ENCODE results near the gene OLFML2B.
A peak's percentile ranks its signal among the peaks of the same experiment; 100 is the strongest.

The OLFML2B gene

GRCh38 chr1:162070825-162071224 lies 47.2 kb upstream of the OLFML2B start (continued):
- TF ChIP-seq, protein P1, sequence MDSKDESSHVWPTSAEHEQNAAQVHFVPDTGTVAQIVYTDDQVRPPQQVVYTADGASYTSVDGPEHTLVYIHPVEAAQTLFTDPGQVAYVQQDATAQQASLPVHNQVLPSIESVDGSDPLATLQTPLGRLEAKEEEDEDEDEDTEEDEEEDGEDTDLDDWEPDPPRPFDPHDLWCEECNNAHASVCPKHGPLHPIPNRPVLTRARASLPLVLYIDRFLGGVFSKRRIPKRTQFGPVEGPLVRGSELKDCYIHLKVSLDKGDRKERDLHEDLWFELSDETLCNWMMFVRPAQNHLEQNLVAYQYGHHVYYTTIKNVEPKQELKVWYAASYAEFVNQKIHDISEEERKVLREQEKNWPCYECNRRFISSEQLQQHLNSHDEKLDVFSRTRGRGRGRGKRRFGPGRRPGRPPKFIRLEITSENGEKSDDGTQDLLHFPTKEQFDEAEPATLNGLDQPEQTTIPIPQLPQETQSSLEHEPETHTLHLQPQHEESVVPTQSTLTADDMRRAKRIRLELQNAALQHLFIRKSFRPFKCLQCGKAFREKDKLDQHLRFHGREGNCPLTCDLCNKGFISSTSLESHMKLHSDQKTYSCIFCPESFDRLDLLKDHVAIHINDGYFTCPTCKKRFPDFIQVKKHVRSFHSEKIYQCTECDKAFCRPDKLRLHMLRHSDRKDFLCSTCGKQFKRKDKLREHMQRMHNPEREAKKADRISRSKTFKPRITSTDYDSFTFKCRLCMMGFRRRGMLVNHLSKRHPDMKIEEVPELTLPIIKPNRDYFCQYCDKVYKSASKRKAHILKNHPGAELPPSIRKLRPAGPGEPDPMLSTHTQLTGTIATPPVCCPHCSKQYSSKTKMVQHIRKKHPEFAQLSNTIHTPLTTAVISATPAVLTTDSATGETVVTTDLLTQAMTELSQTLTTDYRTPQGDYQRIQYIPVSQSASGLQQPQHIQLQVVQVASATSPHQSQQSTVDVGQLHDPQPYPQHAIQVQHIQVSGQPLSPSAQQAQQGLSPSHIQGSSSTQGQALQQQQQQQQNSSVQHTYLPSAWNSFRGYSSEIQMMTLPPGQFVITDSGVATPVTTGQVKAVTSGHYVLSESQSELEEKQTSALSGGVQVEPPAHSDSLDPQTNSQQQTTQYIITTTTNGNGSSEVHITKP (tag by site-specific recombination; IDR thresholded peaks at IDR 0.05) = no peak
- no peak for TF ChIP-seq ZNF558 (tag by site-specific recombination; IDR thresholded peaks at IDR 0.05)

DNA sequence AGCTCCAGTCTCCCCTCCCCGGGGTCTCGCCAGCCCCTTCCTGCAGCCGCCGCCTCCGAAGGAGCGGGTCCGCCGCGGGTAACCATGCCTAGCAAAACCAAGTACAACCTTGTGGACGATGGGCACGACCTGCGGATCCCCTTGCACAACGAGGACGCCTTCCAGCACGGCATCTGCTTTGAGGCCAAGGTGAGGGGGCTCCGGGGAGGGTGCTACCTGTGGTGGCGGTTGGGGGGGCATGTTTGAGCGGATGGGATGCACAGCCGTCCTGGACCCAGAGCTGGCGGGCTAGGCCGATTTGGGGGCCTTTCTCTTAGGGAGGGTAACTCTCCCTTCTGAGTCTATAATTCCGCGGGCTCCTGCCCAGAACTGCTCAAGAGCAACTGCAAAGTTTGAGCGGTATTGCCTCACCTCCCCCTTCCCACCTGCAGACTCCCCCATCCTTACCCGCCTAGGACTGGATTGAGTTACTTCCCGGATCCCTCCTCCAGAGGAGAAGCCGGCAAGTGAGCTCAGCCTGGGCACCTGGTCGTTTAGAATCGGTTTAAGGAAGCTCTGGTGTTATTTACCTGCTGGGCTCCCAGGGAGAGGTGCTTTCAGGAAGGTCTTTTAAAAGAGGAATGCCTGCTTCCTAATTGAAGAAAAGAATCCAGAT lies 46.6 kb upstream of the OLFML2B start:
- ChIA-PET POLR2A (interaction anchor here (0.7 to 1.1 kb wide), 4 partner anchors 8 to 134 kb away, joined by 3 read pairs; no protein-coding TSS in a partner anchor), CTCF (interaction anchor here (0.6 to 1.7 kb wide), 7 partner anchors 11 to 265 kb away, joined by 3 to 6 read pairs (median 4); no protein-coding TSS in a partner anchor)
- Histone ChIP-seq H3K4me3 (ENCODE audit: low read depth, low read length) (peak overlapping the region; percentile 77), H3K9me3 (ENCODE audit: control insufficient read depth, insufficient read depth, low read depth, low read length) (no peaks in the 10 kb centered on the region), H3K27ac (ENCODE audit: extremely low read depth, low read depth, low read length) (peak overlapping the region; percentile 81), H3K36me3 (ENCODE audit: control insufficient read depth in 2 of 2, insufficient read depth in 1 of 2, low read length in 2 of 2) (peaks cover 0 to 12% of the 10 kb centered on the region in 2 experiments; a peak in 1 of 3 replicates), H3K4me1 (ENCODE audit: control insufficient read depth, insufficient read depth, low read length) (peaks cover 26% of the 10 kb centered on the region)
- TF ChIP-seq ZNF169 (tag by site-specific recombination; IDR thresholded peaks at IDR 0.05) (no peak), ZNF600 (tag by site-specific recombination; IDR thresholded peaks at IDR 0.05) (no peak; the same call in 1 of the 2 replicates), EGR2 (tag by site-specific recombination; IDR thresholded peaks at IDR 0.05; ENCODE audit: low read depth) (peak; percentile 46; the same call in 1 of the 2 replicates), ZBTB10 (tag by site-specific recombination; IDR thresholded peaks at IDR 0.05) (no peak), ZNF19 (tag by site-specific recombination; IDR thresholded peaks at IDR 0.05; ENCODE audit: low read depth) (no peak), ZNF341 (tag by site-specific recombination; IDR thresholded peaks at IDR 0.05; ENCODE audit: low read depth) (peak; percentile 45), SCRT2 (tag by site-specific recombination; IDR thresholded peaks at IDR 0.05) (no peak), ZNF513 (tag by site-specific recombination; IDR thresholded peaks at IDR 0.05) (no peak), MEIS1 (CRISPR knock-in tag; IDR thresholded peaks at IDR 0.05; ENCODE audit: borderline replicate concordance) (no peak), ZNF138 (tag by site-specific recombination; IDR thresholded peaks at IDR 0.05; ENCODE audit: borderline replicate concordance) (no peak), ZNF114 (tag by site-specific recombination; IDR thresholded peaks at IDR 0.05) (no peak), ZNF701 (tag by site-specific recombination; IDR thresholded peaks at IDR 0.05) (no peak), ZNF174 (tag by site-specific recombination; IDR thresholded peaks at IDR 0.05) (no peak), ZNF626 (tag by site-specific recombination; IDR thresholded peaks at IDR 0.05) (no peak), YY1 (tag by site-specific recombination; IDR thresholded peaks at IDR 0.05) (no peak)
- TF ChIP-seq, protein P2, sequence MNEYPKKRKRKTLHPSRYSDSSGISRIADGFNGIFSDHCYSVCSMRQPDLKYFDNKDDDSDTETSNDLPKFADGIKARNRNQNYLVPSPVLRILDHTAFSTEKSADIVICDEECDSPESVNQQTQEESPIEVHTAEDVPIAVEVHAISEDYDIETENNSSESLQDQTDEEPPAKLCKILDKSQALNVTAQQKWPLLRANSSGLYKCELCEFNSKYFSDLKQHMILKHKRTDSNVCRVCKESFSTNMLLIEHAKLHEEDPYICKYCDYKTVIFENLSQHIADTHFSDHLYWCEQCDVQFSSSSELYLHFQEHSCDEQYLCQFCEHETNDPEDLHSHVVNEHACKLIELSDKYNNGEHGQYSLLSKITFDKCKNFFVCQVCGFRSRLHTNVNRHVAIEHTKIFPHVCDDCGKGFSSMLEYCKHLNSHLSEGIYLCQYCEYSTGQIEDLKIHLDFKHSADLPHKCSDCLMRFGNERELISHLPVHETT (tag by site-specific recombination; IDR thresholded peaks at IDR 0.05) = no peak
- TF ChIP-seq, protein P3, sequence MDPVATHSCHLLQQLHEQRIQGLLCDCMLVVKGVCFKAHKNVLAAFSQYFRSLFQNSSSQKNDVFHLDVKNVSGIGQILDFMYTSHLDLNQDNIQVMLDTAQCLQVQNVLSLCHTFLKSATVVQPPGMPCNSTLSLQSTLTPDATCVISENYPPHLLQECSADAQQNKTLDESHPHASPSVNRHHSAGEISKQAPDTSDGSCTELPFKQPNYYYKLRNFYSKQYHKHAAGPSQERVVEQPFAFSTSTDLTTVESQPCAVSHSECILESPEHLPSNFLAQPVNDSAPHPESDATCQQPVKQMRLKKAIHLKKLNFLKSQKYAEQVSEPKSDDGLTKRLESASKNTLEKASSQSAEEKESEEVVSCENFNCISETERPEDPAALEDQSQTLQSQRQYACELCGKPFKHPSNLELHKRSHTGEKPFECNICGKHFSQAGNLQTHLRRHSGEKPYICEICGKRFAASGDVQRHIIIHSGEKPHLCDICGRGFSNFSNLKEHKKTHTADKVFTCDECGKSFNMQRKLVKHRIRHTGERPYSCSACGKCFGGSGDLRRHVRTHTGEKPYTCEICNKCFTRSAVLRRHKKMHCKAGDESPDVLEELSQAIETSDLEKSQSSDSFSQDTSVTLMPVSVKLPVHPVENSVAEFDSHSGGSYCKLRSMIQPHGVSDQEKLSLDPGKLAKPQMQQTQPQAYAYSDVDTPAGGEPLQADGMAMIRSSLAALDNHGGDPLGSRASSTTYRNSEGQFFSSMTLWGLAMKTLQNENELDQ (tag by site-specific recombination; IDR thresholded peaks at IDR 0.05; ENCODE audit: low read depth) = no peak
- TF ChIP-seq, protein P4, sequence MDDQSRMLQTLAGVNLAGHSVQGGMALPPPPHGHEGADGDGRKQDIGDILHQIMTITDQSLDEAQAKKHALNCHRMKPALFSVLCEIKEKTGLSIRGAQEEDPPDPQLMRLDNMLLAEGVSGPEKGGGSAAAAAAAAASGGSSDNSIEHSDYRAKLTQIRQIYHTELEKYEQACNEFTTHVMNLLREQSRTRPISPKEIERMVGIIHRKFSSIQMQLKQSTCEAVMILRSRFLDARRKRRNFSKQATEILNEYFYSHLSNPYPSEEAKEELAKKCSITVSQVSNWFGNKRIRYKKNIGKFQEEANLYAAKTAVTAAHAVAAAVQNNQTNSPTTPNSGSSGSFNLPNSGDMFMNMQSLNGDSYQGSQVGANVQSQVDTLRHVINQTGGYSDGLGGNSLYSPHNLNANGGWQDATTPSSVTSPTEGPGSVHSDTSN (CRISPR knock-in tag; IDR thresholded peaks at IDR 0.05) = no peak
- TF ChIP-seq, protein P5, sequence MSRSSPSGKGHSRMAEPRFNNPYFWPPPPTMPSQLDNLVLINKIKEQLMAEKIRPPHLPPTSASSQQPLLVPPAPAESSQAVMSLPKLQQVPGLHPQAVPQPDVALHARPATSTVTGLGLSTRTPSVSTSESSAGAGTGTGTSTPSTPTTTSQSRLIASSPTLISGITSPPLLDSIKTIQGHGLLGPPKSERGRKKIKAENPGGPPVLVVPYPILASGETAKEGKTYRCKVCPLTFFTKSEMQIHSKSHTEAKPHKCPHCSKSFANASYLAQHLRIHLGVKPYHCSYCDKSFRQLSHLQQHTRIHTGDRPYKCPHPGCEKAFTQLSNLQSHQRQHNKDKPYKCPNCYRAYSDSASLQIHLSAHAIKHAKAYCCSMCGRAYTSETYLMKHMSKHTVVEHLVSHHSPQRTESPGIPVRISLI (tag by site-specific recombination; IDR thresholded peaks at IDR 0.05) = no peak

All from HEK293 (cell line).